Measurements from ENCODE around the gene MYOM3. TPM values are rescaled to one million over a fixed set of nuclear protein-coding genes. Genes with fewer than 3 reads are reported as not detected.

Gene MYOM3
- polyA plus RNA-seq, 1 donor (not counting 4 experiments of a cell fraction or from before 2014, with no cell fraction given) = 0.49 TPM

DNA sequence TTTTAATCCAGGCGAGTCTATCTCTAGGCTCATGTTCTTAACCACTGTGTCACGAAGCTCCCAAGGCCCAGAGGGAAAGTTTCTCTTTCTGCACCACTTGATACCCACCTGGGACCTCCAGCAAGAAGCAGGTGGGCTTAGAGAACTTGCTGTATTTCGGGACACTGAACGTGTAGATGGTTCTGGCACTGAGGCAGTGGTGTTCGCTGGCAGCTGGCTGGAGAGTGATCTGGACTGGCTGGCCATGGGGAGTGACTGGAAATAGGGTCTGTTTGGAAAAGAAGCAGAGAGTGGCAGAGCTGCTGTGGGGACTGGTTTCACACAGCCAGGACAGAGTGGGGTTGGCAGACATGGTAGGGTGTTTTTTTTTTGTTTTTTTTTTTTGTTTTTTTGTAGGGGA is 47.4 kb upstream of the MYOM3 start:
- Histone ChIP-seq H4K20me1 (ENCODE audit: control insufficient read depth, extremely low read depth, insufficient read depth, low read length) (no peaks in the 10 kb centered on the region), H3K9ac (ENCODE audit: control insufficient read depth, extremely low read depth, insufficient read depth, low read length) (no peak overlapping the region), H3K9me3 (ENCODE audit: control insufficient read depth, low read depth, low read length) (no peaks in the 10 kb centered on the region), H3K27me3 (ENCODE audit: control insufficient read depth, extremely low read depth, insufficient read depth, low read length) (no peaks in the 10 kb centered on the region), H2AFZ (ENCODE audit: control insufficient read depth, low read length) (no peak overlapping the region), H3K4me2 (ENCODE audit: control insufficient read depth, extremely low read depth, insufficient read depth, low read depth, low read length) (no peak overlapping the region), H3K4me3 (ENCODE audit: control insufficient read depth in 2 of 3, extremely low read depth in 1 of 3, insufficient read depth in 2 of 3, low read depth in 1 of 3, low read length in 3 of 3) (no peak overlapping the region), H3K36me3 (ENCODE audit: control insufficient read depth in 2 of 2, extremely low read depth in 1 of 2, insufficient read depth in 2 of 2, low read length in 2 of 2) (peaks cover 0 to 3% of the 10 kb centered on the region in 2 experiments), H3K79me2 (ENCODE audit: control insufficient read depth, insufficient read depth, low read length) (no peaks in the 10 kb centered on the region), H3K4me1 (ENCODE audit: control insufficient read depth, extremely low read depth, insufficient read depth, low read length) (peaks cover 3% of the 10 kb centered on the region), H3K27ac (ENCODE audit: control insufficient read depth, insufficient read depth, low read length) (no peak overlapping the region), H3K9me1 (ENCODE audit: control insufficient read depth, extremely low read depth, insufficient read depth, low read length) (no peaks in the 10 kb centered on the region)
- TF ChIP-seq EZH2 (IDR thresholded peaks at IDR 0.05; ENCODE audit: low read length) = no peak
- TF ChIP-seq, protein P1, sequence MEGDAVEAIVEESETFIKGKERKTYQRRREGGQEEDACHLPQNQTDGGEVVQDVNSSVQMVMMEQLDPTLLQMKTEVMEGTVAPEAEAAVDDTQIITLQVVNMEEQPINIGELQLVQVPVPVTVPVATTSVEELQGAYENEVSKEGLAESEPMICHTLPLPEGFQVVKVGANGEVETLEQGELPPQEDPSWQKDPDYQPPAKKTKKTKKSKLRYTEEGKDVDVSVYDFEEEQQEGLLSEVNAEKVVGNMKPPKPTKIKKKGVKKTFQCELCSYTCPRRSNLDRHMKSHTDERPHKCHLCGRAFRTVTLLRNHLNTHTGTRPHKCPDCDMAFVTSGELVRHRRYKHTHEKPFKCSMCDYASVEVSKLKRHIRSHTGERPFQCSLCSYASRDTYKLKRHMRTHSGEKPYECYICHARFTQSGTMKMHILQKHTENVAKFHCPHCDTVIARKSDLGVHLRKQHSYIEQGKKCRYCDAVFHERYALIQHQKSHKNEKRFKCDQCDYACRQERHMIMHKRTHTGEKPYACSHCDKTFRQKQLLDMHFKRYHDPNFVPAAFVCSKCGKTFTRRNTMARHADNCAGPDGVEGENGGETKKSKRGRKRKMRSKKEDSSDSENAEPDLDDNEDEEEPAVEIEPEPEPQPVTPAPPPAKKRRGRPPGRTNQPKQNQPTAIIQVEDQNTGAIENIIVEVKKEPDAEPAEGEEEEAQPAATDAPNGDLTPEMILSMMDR (optimal IDR thresholded peaks at IDR 0.05 in 1 of 3, IDR thresholded peaks at IDR 0.05 in 1 of 3, conservative IDR thresholded peaks at IDR 0.05 in 1 of 3; ENCODE audit: extremely low read depth in 1 of 3, insufficient read depth in 2 of 3, low read length in 3 of 3) = no peak
- FAIRE-seq (no peak), DNase-seq (ENCODE audit: low read depth, low spot score) (no peak)
- dilution Hi-C loops (cut with MboI; ENCODE audit: extremely low pct_ligation_motif_present, low sequenced_read_pairs) = no loop called here

DNA sequence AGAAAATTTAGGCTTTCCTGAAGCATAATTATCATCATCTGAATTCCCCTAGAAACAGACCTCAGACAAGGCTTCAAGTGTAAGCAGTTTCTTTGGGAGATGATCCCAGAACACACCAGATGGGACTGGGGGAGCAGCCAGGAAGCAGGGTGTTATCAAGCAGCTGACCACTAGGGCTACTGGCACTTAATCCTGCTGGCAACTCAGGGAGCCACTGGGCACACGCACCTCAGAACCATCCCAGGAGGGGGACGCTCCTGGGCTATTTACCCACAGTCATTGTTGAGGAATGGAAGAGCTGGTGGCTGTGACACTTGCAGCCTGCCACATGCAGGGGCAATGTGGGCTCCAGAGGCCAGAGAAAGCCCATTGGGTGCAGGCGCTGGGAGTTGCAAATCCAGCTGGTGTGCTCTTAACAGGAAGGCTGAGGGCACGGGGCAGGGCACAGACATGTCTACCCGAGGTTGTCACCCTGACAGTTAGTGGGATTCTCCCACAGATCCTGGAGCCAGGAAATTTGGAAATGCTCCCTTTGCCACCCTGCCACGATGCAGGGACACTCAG is 46.1 kb upstream of the MYOM3 start:
- Histone ChIP-seq H3K27ac (ENCODE audit: control insufficient read depth, insufficient read depth, low read length) (no peak overlapping the region), H3K4me3 (ENCODE audit: control insufficient read depth in 2 of 3, extremely low read depth in 1 of 3, insufficient read depth in 2 of 3, low read depth in 1 of 3, low read length in 3 of 3) (no peak overlapping the region), H3K4me2 (ENCODE audit: control insufficient read depth, extremely low read depth, insufficient read depth, low read depth, low read length) (no peak overlapping the region), H3K79me2 (ENCODE audit: control insufficient read depth, insufficient read depth, low read length) (no peaks in the 10 kb centered on the region), H3K9me1 (ENCODE audit: control insufficient read depth, extremely low read depth, insufficient read depth, low read length) (no peaks in the 10 kb centered on the region), H4K20me1 (ENCODE audit: control insufficient read depth, extremely low read depth, insufficient read depth, low read length) (no peaks in the 10 kb centered on the region), H3K9ac (ENCODE audit: control insufficient read depth, extremely low read depth, insufficient read depth, low read length) (no peak overlapping the region), H3K36me3 (ENCODE audit: control insufficient read depth in 2 of 2, extremely low read depth in 1 of 2, insufficient read depth in 2 of 2, low read length in 2 of 2) (peaks cover 0 to 3% of the 10 kb centered on the region in 2 experiments), H3K27me3 (ENCODE audit: control insufficient read depth, extremely low read depth, insufficient read depth, low read length) (no peaks in the 10 kb centered on the region), H2AFZ (ENCODE audit: control insufficient read depth, low read length) (no peak overlapping the region), H3K9me3 (ENCODE audit: control insufficient read depth, low read depth, low read length) (no peaks in the 10 kb centered on the region), H3K4me1 (ENCODE audit: control insufficient read depth, extremely low read depth, insufficient read depth, low read length) (peaks cover 3% of the 10 kb centered on the region)
- dilution Hi-C loops (cut with MboI; ENCODE audit: extremely low pct_ligation_motif_present, low sequenced_read_pairs) = no loop called here
- TF ChIP-seq, protein P1 (optimal IDR thresholded peaks at IDR 0.05 in 1 of 3, IDR thresholded peaks at IDR 0.05 in 1 of 3, conservative IDR thresholded peaks at IDR 0.05 in 1 of 3; ENCODE audit: extremely low read depth in 1 of 3, insufficient read depth in 2 of 3, low read length in 3 of 3) = peak; percentile 16 to 37 (median 27)
- TF ChIP-seq EZH2 (IDR thresholded peaks at IDR 0.05; ENCODE audit: low read length) = no peak
- no peak for FAIRE-seq
- no peak for DNase-seq (ENCODE audit: low read depth, low spot score)
